Measurements from ENCODE around the gene CDK14.

- no peak for TF ChIP-seq CTCF (IDR thresholded peaks at IDR 0.05)
- no peak for TF ChIP-seq POLR2A (IDR thresholded peaks at IDR 0.05)
Observed at GRCh38 chr7:90552521-90552920, 43.6 kb upstream of the CDK14 start.
